ENCODE data around the gene ACKR1.
A peak's percentile ranks its signal among the peaks of the same experiment; 100 is the strongest.

ACKR1 gene

GRCh38 chr1:159212596-159212995 is 7.9 kb downstream of the ACKR1 start:
- H3K4me3 ChIP-seq (ENCODE audit: low read length), result no peak overlapping the region
- no peak for DNase-seq (ENCODE audit: low read depth, low spot score)

DNA sequence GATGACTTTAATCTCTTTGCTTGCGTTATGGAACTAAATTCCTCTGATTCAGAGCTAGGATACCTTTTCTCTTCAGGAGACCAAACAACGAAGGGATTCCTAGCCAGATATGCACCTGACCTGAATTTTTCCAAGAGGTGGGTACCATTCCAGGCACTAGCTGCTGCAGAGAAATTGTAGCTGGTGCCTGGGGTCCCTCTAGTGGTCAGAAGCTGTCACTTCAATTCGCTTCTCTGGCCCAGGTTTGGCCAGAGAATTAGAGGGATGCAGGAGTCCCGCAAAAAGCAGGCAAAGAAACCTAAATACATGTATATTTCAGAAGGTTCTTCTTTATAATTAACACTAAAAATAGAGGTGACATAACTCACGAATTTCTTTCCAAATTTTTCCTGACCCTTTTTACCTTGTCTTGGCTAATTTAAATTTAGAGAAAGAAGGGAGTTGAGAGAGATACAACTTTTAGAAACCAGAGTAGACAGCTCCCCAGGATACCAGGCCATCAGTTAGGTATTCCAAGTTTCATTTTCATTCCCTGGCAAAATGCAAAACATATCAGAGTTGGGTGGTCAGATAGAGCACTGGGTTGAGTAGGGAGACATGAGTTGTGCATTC is 9.6 kb downstream of the ACKR1 start:
- H3K4me3 ChIP-seq (ENCODE audit: low read length), result no peak overlapping the region
- peak; percentile 14 for DNase-seq (ENCODE audit: low read depth, low spot score)

DNA sequence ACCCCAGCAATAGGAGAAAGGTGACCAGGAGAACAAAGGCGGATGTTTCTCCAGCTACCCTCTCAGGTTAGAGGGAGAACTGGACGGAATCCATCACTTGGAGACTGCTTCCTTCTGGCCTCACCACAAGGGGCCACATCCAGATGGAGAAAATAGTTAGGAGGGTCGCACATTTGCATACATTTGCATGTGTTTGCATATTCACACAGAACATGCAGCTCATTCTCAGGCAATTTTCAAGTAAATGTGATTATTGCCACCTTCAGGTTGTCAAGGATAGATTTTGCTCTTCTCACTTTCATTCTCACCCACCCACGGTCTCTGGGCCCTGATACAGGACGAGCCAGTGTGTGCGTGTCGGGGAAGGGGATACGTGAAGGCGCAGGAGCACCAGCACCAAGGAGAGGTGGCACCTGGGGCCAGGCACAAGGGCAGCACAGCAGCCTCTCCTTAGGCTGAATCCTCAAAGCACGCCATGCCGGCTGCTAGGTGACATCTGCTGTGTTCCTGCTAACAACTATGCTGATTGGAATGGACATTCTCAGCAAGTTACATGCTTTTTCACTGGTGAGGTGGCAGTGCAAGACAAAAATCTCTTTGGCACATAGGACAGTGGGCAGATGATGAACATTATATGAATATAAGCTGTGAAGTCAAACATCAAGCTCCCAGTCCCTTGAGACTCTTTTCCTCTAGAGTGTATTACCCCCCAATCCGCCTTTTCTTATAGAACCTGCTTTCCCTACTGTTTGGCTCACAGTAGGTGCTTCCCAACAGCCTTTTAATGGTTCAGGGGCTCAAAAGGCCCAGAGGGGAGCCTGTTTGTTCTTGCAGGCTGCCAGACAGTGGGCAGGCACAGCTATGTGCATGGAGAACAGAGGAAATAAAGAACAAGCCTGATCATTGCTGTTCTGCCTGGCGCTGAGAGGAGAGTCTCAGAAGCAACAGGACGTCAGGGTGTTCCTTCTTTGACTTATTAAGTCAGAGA is 14.3 kb downstream of the ACKR1 start:
- H3K4me3 ChIP-seq (ENCODE audit: low read length), result no peak overlapping the region
- DNase-seq (ENCODE audit: low read depth, low spot score), result no peak

GRCh38 chr1:159222075-159222865 is 17.6 kb downstream of the ACKR1 start:
- no peak overlapping the region for H3K4me3 ChIP-seq (ENCODE audit: low read length)
- no peak for DNase-seq (ENCODE audit: low read depth, low spot score)

DNA sequence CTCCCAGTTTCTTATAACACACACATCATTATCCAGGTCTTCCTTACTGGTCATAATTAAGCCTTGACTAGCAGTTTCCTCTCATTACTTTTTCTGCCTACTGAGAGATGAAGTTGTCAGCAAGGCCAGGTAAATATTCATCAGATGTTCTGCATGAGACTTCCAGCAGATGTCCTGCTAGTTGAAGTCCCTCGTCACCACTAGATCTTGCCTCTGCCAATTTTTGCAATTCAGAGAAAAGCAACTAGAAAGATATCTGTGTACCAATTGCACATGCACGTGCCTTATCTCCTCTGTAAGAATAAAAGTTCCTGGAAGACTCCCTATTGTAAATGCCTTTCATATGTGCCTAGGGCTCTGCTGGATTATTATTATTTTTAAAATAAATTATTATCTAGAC is 18.3 kb downstream of the ACKR1 start:
- H3K4me3 ChIP-seq (ENCODE audit: low read length), result no peak overlapping the region
- DNase-seq (ENCODE audit: low read depth, low spot score), result no peak

DNA sequence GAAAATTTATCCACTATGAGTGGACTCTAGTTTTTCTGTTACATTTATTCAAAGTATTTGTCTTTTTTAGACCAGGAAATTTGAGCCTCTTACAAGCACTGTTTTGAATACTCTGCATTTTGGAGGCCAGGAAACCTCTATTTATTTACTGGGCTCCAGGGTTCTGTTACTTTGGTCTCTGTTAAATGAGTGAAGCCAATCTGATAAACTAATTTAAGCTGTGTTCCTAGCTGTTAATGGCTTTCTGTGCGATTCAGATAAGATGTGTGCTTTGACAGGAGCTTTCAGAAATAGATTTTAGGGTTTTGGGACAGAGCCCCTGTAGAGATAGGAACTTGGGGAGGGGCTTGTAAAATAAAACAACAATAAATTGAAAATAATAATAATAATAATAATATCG is 23.9 kb downstream of the ACKR1 start:
- DNase-seq (ENCODE audit: low read depth, low spot score), result no peak
- no peak overlapping the region for H3K4me3 ChIP-seq (ENCODE audit: low read length)

DNA sequence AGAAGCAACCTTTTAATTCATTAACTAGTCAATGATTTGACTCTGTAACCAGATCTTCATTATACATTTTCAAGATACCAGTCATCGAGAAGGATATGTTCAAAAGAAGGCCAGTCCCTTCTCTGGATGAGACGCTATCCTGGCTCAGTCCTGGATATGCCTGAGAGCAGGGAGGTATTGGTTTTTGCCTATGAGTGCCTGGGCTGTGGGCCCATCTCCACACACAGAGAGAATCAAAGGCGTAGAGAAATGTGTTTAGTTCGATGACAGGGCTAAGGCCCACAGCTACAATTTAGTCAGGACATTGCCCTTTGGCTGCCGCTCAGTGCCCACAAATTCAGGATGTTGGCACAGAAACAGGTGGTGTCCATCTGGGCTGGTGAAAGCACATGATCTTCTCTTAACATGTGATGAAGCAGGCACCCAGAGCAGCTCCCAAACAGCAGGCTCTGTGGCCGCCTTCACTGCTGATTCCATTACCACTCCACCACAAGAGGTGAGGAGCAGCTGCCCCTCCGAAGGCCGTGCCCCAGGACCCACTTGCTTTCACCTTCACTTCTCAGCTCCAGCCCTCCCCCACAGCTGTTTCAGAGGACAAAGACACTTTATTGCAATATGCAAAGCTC is 24.7 kb downstream of the ACKR1 start:
- no peak for DNase-seq (ENCODE audit: low read depth, low spot score)

GRCh38 chr1:159229896-159230295 is 25.2 kb downstream of the ACKR1 start:
- DNase-seq (ENCODE audit: low read depth, low spot score), result no peak
- H3K4me3 ChIP-seq (ENCODE audit: low read length), result no peak overlapping the region

More for the DNA sequence above, 24.7 kb downstream of the ACKR1 start:
- no peak overlapping the region for H3K4me3 ChIP-seq (ENCODE audit: low read length)

GRCh38 chr1:159239551-159240220 is 35.0 kb downstream of the ACKR1 start:
- H3K4me3 ChIP-seq (ENCODE audit: low read length), result no peak overlapping the region
- no peak for DNase-seq (ENCODE audit: low read depth, low spot score)

GRCh38 chr1:159247266-159247665 is 42.6 kb downstream of the ACKR1 start:
- H3K4me3 ChIP-seq (ENCODE audit: low read length), result no peak overlapping the region
- no peak for DNase-seq (ENCODE audit: low read depth, low spot score)

DNA sequence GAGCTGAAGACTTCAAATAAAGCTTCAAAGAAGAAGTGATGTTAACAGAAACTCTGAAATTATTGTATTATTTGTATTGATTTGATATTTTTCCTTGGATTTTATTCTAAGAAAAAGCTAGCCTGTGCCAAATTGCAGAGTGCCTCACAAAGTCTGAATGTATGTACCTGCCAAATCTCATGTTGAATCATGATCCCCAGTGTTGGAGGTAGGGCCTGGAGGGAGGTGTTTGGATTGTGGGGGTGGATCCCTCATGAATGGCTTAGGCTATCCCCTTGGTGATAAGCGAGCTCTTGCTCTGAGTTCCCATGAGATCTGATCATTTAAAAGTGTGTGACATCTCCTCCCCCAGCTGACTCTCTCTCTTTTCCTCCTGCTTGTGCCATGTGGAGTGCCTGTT is 43.6 kb downstream of the ACKR1 start:
- DNase-seq (ENCODE audit: low read depth, low spot score), result no peak
- H3K4me3 ChIP-seq (ENCODE audit: low read length), result no peak overlapping the region

DNA sequence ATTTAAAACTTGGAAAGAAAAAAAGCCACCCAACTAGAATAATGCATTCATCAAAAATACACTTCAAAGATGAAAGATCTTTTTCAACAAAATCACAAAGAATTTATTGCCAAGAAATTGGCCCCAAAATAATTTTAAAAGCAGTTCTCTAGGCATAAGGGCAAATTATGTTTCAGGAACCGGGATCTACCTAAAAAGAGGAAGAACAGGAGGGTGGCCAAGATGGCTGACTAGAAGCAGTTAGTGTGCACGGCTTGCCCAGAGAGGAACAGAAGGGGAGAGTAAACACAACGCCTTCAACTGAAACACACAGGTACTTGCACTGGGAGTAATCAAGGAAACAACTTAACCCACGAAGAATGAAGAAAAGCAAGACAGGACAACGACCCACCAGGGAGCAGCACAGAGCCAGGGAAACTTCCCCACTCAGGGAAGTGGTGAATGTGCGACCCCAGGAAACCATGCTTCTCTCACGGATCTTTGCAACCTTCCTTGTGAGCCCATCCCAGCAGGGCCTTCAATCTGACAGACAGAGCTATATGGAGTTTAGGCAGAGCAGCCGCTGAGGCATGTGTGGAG is 46.1 kb downstream of the ACKR1 start:
- no peak for DNase-seq (ENCODE audit: low read depth, low spot score)
- H3K4me3 ChIP-seq (ENCODE audit: low read length), result no peak overlapping the region

All from Jurkat, Clone E6-1 (cell line).